Urothelium cell line (cell line): ENCODE measurements around the gene CALHM2.
A peak's percentile ranks its signal among the peaks of the same experiment; 100 is the strongest.
"Not testable (repeated sequence)": the region's sequence is repeated elsewhere in the genome, so short reads cannot be mapped to it uniquely, and the experiment has no call there.

ENCODE experiments used
- DNase-seq: peaks from one replicate; pipeline ENCODE4 v3.0.0; 2011; ENCODE audit warnings: low spot score, mixed read lengths
- FAIRE-seq: peaks from 2 replicates; lab custom pipeline; 2011; peaks lifted over from hg19 to GRCh38; lab: Jason Lieb, UNC

The CALHM2 gene

GRCh38 chr10:103451831-103452505 lies at the start of gene CALHM2:
CALHM2 (minus strand) TSS chr10:103452370; CDS start chr10:103449941, 2,429 bp downstream.
- no peak for FAIRE-seq

GRCh38 chr10:103501186-103501585 lies 49.0 kb upstream of the CALHM2 start:
- DNase-seq, result no peak
- no peak for FAIRE-seq

More at GRCh38 chr10:103451831-103452505, at the start of gene CALHM2:
- peak; percentile 50 for DNase-seq

- no peak for FAIRE-seq
- no peak for DNase-seq
Observed at GRCh38 chr10:103500481-103500880, 48.3 kb upstream of the CALHM2 start.

GRCh38 chr10:103499881-103500280 lies 47.7 kb upstream of the CALHM2 start:
- DNase-seq, result no peak
- no peak for FAIRE-seq

GRCh38 chr10:103498936-103499638 lies 46.9 kb upstream of the CALHM2 start:
- no peak for FAIRE-seq
- no peak for DNase-seq

GRCh38 chr10:103497161-103497915 lies 45.2 kb upstream of the CALHM2 start:
- peak; percentile 20 for FAIRE-seq
- DNase-seq, result no peak

- FAIRE-seq (no peak), DNase-seq (no peak)
Observed at GRCh38 chr10:103495321-103495720, 43.2 kb upstream of the CALHM2 start.

GRCh38 chr10:103493916-103494877 lies 42.0 kb upstream of the CALHM2 start:
- no peak for FAIRE-seq
- DNase-seq, result no peak

GRCh38 chr10:103493362-103493915 lies 41.3 kb upstream of the CALHM2 start, which contains the start of gene NEURL1:
NEURL1 (plus strand) TSS chr10:103493705; CDS start chr10:103494388, 683 bp downstream.
- no peak for FAIRE-seq
- no peak for DNase-seq

- DNase-seq, result no peak
- FAIRE-seq, result no peak
Observed at GRCh38 chr10:103492655-103493261, 40.6 kb upstream of the CALHM2 start.

- FAIRE-seq (peak; percentile 20), DNase-seq (peak; percentile 91)
Observed at GRCh38 chr10:103491729-103492364, 39.7 kb upstream of the CALHM2 start.

GRCh38 chr10:103490986-103491314 lies 38.8 kb upstream of the CALHM2 start:
- no peak for FAIRE-seq
- DNase-seq, result no peak

- FAIRE-seq (no peak), DNase-seq (no peak)
Observed at GRCh38 chr10:103487410-103487708, 35.2 kb upstream of the CALHM2 start.

- DNase-seq, FAIRE-seq: not testable (repeated sequence)
Observed at GRCh38 chr10:103486635-103487409, 34.7 kb upstream of the CALHM2 start.

- DNase-seq (peak; percentile 62), FAIRE-seq (peak; percentile 88)
Observed at GRCh38 chr10:103481974-103482531, 29.9 kb upstream of the CALHM2 start.

GRCh38 chr10:103480521-103480920 lies 28.4 kb upstream of the CALHM2 start:
- no peak for DNase-seq
- no peak for FAIRE-seq

GRCh38 chr10:103479135-103479534 lies 27.0 kb upstream of the CALHM2 start, which contains the start of gene CALHM3:
CALHM3 (minus strand) TSS chr10:103479240; CDS start chr10:103479032, 208 bp downstream.
- DNase-seq, result peak; percentile 82
- FAIRE-seq, result no peak

GRCh38 chr10:103478671-103479070 lies 26.5 kb upstream of the CALHM2 start:
- FAIRE-seq, result peak; percentile 23

More at GRCh38 chr10:103478671-103479070, 26.5 kb upstream of the CALHM2 start:
- no peak for DNase-seq
